HEK293 (cell line): ENCODE measurements around the gene DCP1A.
A peak's percentile ranks its signal among the peaks of the same experiment; 100 is the strongest.

ENCODE experiments used
- CTCF ChIA-PET: fragments of 350-600 bp; formaldehyde crosslinking; extraction: SDS; loops from one replicate; lab custom pipeline; 2021; ENCODE audit warnings: antibody characterized with exemption; lab: Yijun Ruan, JAX
- POLR2A ChIA-PET: fragments of 300-600 bp; formaldehyde crosslinking; extraction: SDS; loops from one replicate; lab custom pipeline; 2020; ENCODE audit warnings: antibody characterized with exemption, inconsistent platforms; lab: Yijun Ruan, JAX
- H3K27ac ChIP-seq: fragments of 200-500 bp; sonication (Bioruptor generic); 2 replicates; pipeline ENCODE4 v1.5.1; 2014; ENCODE audit warnings: low read depth, low read length, control low read depth, inconsistent platforms; ENCODE audit errors: extremely low read depth
- H3K36me3 ChIP-seq, 2 experiments: fragments of 200-500 bp in 1 of 2; sonication (Bioruptor generic) in 1 of 2; 1 replicate in 1 of 2; 2 replicates in 1 of 2; pipeline ENCODE4 v1.5.1; 2014 to 2017; ENCODE audit warnings: inconsistent platforms in 2 of 2, low read length in 2 of 2; ENCODE audit not compliant: control insufficient read depth in 2 of 2, insufficient read depth in 1 of 2
- H3K4me1 ChIP-seq: fragments of 200-500 bp; sonication (Bioruptor generic); 2 replicates; pipeline ENCODE4 v1.5.1; 2014; ENCODE audit warnings: mild to moderate bottlenecking, low read length, inconsistent platforms; ENCODE audit not compliant: control insufficient read depth, insufficient read depth
- H3K4me3 ChIP-seq: 2 replicates; pipeline ENCODE4 v1.5.1; 2011; ENCODE audit warnings: low read depth, mild to moderate bottlenecking, control low read depth, low read length, moderate library complexity
- H3K9me3 ChIP-seq: fragments of 200-500 bp; sonication (Bioruptor generic); 2 replicates; pipeline ENCODE4 v1.5.1; 2014; ENCODE audit warnings: low read depth, low read length, inconsistent platforms; ENCODE audit not compliant: control insufficient read depth, insufficient read depth
- IKZF3 ChIP-seq: fragments of 450-650 bp; IDR thresholded peaks from 2 replicates; pipeline ENCODE4 v1.5.0; 2018; ENCODE audit warnings: missing biosample characterization, mild to moderate bottlenecking, missing genetic modification characterization, moderate library complexity
- MYNN ChIP-seq: fragments of 450-650 bp; formaldehyde crosslinking; IDR thresholded peaks from 2 replicates; pipeline ENCODE4 v1.5.1; 2016; ENCODE audit warnings: missing biosample characterization, missing genetic modification characterization, borderline replicate concordance
- ZBTB20 ChIP-seq: fragments of 450-650 bp; formaldehyde crosslinking; IDR thresholded peaks from 2 replicates; pipeline ENCODE4 v1.5.1; 2016; ENCODE audit warnings: missing biosample characterization, missing genetic modification characterization
- ZFP41 ChIP-seq: fragments of 450-650 bp; formaldehyde crosslinking; IDR thresholded peaks from 2 replicates; pipeline ENCODE4 v1.5.1; 2016; ENCODE audit warnings: missing biosample characterization, missing genetic modification characterization, borderline replicate concordance
- ZNF112 ChIP-seq: fragments of 450-650 bp; formaldehyde crosslinking; IDR thresholded peaks from 2 replicates; pipeline ENCODE4 v1.5.0; 2017; ENCODE audit warnings: missing biosample characterization, missing genetic modification characterization
- ZNF169 ChIP-seq: fragments of 450-650 bp; formaldehyde crosslinking; IDR thresholded peaks from 2 replicates; pipeline ENCODE4 v1.5.1; 2016; ENCODE audit warnings: missing biosample characterization, missing genetic modification characterization
- ZNF292 ChIP-seq: fragments of 450-650 bp; formaldehyde crosslinking; IDR thresholded peaks from 2 replicates; pipeline ENCODE4 v1.5.1; 2016; ENCODE audit warnings: low read depth, missing biosample characterization, missing genetic modification characterization, borderline replicate concordance
- ZNF302 ChIP-seq: fragments of 450-650 bp; formaldehyde crosslinking; IDR thresholded peaks from 2 replicates; pipeline ENCODE4 v1.5.1; 2016; ENCODE audit warnings: missing biosample characterization, missing genetic modification characterization, low read depth
- ZNF510 ChIP-seq: fragments of 450-650 bp; formaldehyde crosslinking; IDR thresholded peaks from 2 replicates; pipeline ENCODE4 v1.5.1; 2018; ENCODE audit warnings: mild to moderate bottlenecking, missing genetic modification characterization, missing biosample characterization; ENCODE audit not compliant: insufficient replicate concordance
- ZNF549 ChIP-seq: fragments of 450-650 bp; IDR thresholded peaks from 2 replicates; pipeline ENCODE4 v1.5.1; 2018; ENCODE audit warnings: missing biosample characterization, missing genetic modification characterization, mild to moderate bottlenecking, inconsistent platforms, moderate library complexity
- ZNF600 ChIP-seq: fragments of 450-650 bp; formaldehyde crosslinking; IDR thresholded peaks from 2 replicates; pipeline ENCODE4 v1.5.1; 2016; ENCODE audit warnings: missing biosample characterization, missing genetic modification characterization
- ZNF610 ChIP-seq: fragments of 450-650 bp; formaldehyde crosslinking; IDR thresholded peaks from 2 replicates; pipeline ENCODE4 v1.5.1; 2016; ENCODE audit warnings: missing biosample characterization, missing genetic modification characterization, borderline replicate concordance
- ZNF654 ChIP-seq: fragments of 450-650 bp; formaldehyde crosslinking; IDR thresholded peaks from 2 replicates; pipeline ENCODE4 v1.5.1; 2016; ENCODE audit warnings: low read depth, missing biosample characterization, missing genetic modification characterization
- ZNF843 ChIP-seq: fragments of 450-650 bp; formaldehyde crosslinking; IDR thresholded peaks from 2 replicates; pipeline ENCODE4 v1.5.1; 2016; ENCODE audit warnings: missing biosample characterization, missing genetic modification characterization
- TF ChIP-seq, protein P1 (sequence below): fragments of 450-650 bp; formaldehyde crosslinking; conservative IDR thresholded peaks from 2 replicates; pipeline ENCODE4 v1.5.1; 2016; ENCODE audit warnings: low read depth, missing biosample characterization, missing genetic modification characterization
- TF ChIP-seq, protein P2 (sequence below): fragments of 450-650 bp; formaldehyde crosslinking; IDR thresholded peaks from 2 replicates; pipeline ENCODE4 v1.5.1; 2016; ENCODE audit warnings: missing biosample characterization, missing genetic modification characterization, borderline replicate concordance

Gene DCP1A

GRCh38 chr3:53263907-53264306 lies 83.4 kb downstream of the DCP1A start:
- ChIA-PET POLR2A (no interaction called here), CTCF (interaction anchor here (0.6 kb wide), 1 partner anchor 48 kb away, joined by 3 read pairs; no protein-coding TSS in a partner anchor)

GRCh38 chr3:53261712-53262111 lies 85.6 kb downstream of the DCP1A start:
- H3K27ac ChIP-seq = no peak overlapping the region
- no peaks in the 10 kb centered on the region for H3K36me3 ChIP-seq
- POLR2A ChIA-PET = no interaction called here

More at GRCh38 chr3:53263907-53264306, 83.4 kb downstream of the DCP1A start:
- TF ChIP-seq ZNF169 (no peak), ZNF292 (tag by site-specific recombination) (no peak), ZNF610 (no peak), ZFP41 (tag by site-specific recombination) (no peak), ZNF654 (no peak), ZNF302 (tag by site-specific recombination) (no peak), ZNF843 (tag by site-specific recombination) (no peak), MYNN (tag by site-specific recombination) (no peak), ZNF549 (no peak), ZNF112 (no peak), ZNF510 (no peak), IKZF3 (tag by site-specific recombination) (no peak)
- TF ChIP-seq, protein P1, sequence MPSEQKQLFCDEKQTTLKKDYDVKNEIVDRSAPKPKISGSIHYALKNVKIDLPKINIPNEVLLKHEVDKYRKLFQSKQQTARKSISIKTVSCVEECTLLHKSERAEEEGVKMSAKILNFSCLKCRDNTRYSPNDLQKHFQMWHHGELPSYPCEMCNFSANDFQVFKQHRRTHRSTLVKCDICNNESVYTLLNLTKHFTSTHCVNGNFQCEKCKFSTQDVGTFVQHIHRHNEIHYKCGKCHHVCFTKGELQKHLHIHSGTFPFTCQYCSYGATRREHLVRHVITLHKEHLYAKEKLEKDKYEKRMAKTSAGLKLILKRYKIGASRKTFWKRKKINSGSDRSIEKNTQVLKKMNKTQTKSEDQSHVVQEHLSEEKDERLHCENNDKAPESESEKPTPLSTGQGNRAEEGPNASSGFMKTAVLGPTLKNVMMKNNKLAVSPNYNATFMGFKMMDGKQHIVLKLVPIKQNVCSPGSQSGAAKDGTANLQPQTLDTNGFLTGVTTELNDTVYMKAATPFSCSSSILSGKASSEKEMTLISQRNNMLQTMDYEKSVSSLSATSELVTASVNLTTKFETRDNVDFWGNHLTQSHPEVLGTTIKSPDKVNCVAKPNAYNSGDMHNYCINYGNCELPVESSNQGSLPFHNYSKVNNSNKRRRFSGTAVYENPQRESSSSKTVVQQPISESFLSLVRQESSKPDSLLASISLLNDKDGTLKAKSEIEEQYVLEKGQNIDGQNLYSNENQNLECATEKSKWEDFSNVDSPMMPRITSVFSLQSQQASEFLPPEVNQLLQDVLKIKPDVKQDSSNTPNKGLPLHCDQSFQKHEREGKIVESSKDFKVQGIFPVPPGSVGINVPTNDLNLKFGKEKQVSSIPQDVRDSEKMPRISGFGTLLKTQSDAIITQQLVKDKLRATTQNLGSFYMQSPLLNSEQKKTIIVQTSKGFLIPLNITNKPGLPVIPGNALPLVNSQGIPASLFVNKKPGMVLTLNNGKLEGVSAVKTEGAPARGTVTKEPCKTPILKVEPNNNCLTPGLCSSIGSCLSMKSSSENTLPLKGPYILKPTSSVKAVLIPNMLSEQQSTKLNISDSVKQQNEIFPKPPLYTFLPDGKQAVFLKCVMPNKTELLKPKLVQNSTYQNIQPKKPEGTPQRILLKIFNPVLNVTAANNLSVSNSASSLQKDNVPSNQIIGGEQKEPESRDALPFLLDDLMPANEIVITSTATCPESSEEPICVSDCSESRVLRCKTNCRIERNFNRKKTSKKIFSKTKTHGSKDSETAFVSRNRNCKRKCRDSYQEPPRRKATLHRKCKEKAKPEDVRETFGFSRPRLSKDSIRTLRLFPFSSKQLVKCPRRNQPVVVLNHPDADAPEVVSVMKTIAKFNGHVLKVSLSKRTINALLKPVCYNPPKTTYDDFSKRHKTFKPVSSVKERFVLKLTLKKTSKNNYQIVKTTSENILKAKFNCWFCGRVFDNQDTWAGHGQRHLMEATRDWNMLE (tag by site-specific recombination) = no peak
- Histone ChIP-seq H3K4me1 (no peaks in the 10 kb centered on the region), H3K4me3 (no peak overlapping the region), H3K9me3 (no peaks in the 10 kb centered on the region), H3K27ac (no peak overlapping the region), H3K36me3 (no peaks in the 10 kb centered on the region)

More at GRCh38 chr3:53261712-53262111, 85.6 kb downstream of the DCP1A start:
- H3K9me3 ChIP-seq = no peaks in the 10 kb centered on the region
- TF ChIP-seq ZBTB20 (tag by site-specific recombination) = peak; percentile 58
- TF ChIP-seq, protein P2, sequence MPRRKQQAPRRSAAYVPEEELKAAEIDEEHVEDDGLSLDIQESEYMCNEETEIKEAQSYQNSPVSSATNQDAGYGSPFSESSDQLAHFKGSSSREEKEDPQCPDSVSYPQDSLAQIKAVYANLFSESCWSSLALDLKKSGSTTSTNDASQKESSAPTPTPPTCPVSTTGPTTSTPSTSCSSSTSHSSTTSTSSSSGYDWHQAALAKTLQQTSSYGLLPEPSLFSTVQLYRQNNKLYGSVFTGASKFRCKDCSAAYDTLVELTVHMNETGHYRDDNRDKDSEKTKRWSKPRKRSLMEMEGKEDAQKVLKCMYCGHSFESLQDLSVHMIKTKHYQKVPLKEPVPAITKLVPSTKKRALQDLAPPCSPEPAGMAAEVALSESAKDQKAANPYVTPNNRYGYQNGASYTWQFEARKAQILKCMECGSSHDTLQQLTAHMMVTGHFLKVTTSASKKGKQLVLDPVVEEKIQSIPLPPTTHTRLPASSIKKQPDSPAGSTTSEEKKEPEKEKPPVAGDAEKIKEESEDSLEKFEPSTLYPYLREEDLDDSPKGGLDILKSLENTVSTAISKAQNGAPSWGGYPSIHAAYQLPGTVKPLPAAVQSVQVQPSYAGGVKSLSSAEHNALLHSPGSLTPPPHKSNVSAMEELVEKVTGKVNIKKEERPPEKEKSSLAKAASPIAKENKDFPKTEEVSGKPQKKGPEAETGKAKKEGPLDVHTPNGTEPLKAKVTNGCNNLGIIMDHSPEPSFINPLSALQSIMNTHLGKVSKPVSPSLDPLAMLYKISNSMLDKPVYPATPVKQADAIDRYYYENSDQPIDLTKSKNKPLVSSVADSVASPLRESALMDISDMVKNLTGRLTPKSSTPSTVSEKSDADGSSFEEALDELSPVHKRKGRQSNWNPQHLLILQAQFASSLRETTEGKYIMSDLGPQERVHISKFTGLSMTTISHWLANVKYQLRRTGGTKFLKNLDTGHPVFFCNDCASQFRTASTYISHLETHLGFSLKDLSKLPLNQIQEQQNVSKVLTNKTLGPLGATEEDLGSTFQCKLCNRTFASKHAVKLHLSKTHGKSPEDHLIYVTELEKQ (tag by site-specific recombination) = no peak
- no peak for TF ChIP-seq ZNF600 (tag by site-specific recombination)
- CTCF ChIA-PET = no interaction called here
- no peak overlapping the region for H3K4me3 ChIP-seq
- H3K4me1 ChIP-seq = no peaks in the 10 kb centered on the region
